ENCODE data around the gene ITGA1. TPM values are rescaled to one million over a fixed set of nuclear protein-coding genes. Genes with fewer than 3 reads are reported as not detected.

ITGA1 gene
- total and polyA plus RNA-seq, 2 of the 13 experiments (the other 11 are each of a cell fraction or from before 2014, with no cell fraction given), result 23.1 to 28.6 TPM

DNA sequence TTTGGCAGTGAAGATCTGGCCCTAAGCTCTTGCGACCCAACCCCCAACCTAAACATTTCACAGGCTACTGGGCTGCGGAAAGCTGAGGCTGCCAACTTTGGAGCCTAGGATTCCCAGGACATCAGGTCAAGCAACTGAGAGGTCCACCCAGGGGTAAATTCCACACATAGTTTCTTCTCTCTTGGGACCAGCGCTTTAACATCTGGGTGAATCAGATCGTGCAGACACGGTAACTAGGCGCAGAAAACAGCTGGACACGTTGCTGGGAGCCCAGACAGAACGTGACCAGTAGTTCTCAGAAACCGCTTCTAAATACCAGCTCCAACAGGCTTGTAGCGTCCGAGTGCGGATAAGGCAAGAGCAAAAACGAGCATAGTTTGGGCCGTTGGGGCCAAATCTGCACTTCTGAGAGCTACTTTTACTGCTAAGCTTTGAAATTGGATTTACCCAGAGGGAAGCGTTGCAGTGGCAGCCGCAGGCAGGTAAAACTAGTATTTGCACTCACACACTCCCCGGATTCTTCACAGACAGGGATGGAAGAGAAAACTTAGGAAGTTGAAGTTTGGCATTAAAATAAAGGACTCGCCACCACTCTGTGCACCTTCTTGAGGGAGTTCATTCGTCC is 11.8 kb downstream of the ITGA1 start:
- no peak overlapping the region for H2AFZ ChIP-seq (ENCODE audit: low read length)
- peak overlapping the region; percentile 88 for H3K27ac ChIP-seq (ENCODE audit: extremely low read length, insufficient read depth, low read length)
- H3K9me3 ChIP-seq (ENCODE audit: low read length), result no peaks in the 10 kb centered on the region
- peak overlapping the region; percentile 66 to 86 (median 70) for H3K4me3 ChIP-seq (replicated peaks in 1 of 3; ENCODE audit: insufficient read depth in 1 of 3, low read depth in 2 of 3, low read length in 3 of 3)
- intact Hi-C loops (cut with micrococcal nuclease; ENCODE audit: unreplicated experiment) (no loop called here), in situ Hi-C loops (cut with HindIII; ENCODE audit: extremely low pct_ligation_motif_present, low pct_unique_long_range_greater_than_20kb) (no loop called here)
- POLR2A ChIA-PET, result interaction anchor here (0.8 to 3.9 kb wide), 9 partner anchors 9 to 310 kb away, joined by 3 to 79 read pairs (median 3); partner anchors contain the start of genes ITGA1, MOCS2 and PELO
- peaks cover 37% of the 10 kb centered on the region for H4K20me1 ChIP-seq (ENCODE audit: insufficient read depth, low read length)
- peak; percentile 4 for FAIRE-seq
- H3K4me1 ChIP-seq (ENCODE audit: insufficient read depth, low read length), result peaks cover 81% of the 10 kb centered on the region
- peaks cover 0 to 9% of the 10 kb centered on the region in 2 experiments; a peak in 2 of 5 replicates for H3K36me3 ChIP-seq (replicated peaks in 1 of 2; ENCODE audit: control insufficient read depth in 1 of 2, insufficient read depth in 2 of 2, low read length in 2 of 2)
- ATAC-seq, result peak; percentile 51
- peak; percentile 72 for DNase-seq (ENCODE audit: low spot score)
- BruUV-seq (replicated peaks), result TSS peak; percentile 88
- peaks cover 95% of the 10 kb centered on the region for H3K79me2 ChIP-seq (ENCODE audit: insufficient read depth, low read length)
- peak overlapping the region; percentile 86 for H3K9ac ChIP-seq (ENCODE audit: insufficient read depth, low read depth, low read length)
- peak overlapping the region; percentile 94 for H3K4me2 ChIP-seq (ENCODE audit: low read depth, low read length)
- no peaks in the 10 kb centered on the region; a peak in 1 of 5 replicates for H3K27me3 ChIP-seq (ENCODE audit: control insufficient read depth in 1 of 2, insufficient read depth in 2 of 2, low read length in 2 of 2)
- CTCF ChIA-PET (ENCODE audit: low intra/inter-chr PET ratio, low total read pairs), result no interaction called here
- WGBS (ENCODE audit: low lambda C conversion rate), result 2% methylated on average over 17 of the region's 19 CpGs
- TF ChIP-seq, protein P1, sequence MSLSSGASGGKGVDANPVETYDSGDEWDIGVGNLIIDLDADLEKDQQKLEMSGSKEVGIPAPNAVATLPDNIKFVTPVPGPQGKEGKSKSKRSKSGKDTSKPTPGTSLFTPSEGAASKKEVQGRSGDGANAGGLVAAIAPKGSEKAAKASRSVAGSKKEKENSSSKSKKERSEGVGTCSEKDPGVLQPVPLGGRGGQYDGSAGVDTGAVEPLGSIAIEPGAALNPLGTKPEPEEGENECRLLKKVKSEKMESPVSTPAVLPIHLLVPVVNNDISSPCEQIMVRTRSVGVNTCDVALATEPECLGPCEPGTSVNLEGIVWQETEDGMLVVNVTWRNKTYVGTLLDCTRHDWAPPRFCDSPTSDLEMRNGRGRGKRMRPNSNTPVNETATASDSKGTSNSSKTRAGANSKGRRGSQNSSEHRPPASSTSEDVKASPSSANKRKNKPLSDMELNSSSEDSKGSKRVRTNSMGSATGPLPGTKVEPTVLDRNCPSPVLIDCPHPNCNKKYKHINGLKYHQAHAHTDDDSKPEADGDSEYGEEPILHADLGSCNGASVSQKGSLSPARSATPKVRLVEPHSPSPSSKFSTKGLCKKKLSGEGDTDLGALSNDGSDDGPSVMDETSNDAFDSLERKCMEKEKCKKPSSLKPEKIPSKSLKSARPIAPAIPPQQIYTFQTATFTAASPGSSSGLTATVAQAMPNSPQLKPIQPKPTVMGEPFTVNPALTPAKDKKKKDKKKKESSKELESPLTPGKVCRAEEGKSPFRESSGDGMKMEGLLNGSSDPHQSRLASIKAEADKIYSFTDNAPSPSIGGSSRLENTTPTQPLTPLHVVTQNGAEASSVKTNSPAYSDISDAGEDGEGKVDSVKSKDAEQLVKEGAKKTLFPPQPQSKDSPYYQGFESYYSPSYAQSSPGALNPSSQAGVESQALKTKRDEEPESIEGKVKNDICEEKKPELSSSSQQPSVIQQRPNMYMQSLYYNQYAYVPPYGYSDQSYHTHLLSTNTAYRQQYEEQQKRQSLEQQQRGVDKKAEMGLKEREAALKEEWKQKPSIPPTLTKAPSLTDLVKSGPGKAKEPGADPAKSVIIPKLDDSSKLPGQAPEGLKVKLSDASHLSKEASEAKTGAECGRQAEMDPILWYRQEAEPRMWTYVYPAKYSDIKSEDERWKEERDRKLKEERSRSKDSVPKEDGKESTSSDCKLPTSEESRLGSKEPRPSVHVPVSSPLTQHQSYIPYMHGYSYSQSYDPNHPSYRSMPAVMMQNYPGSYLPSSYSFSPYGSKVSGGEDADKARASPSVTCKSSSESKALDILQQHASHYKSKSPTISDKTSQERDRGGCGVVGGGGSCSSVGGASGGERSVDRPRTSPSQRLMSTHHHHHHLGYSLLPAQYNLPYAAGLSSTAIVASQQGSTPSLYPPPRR (CRISPR knock-in tag; IDR thresholded peaks at IDR 0.05; ENCODE audit: borderline replicate concordance), result peak; percentile 3; the same call in 1 of the 2 replicates
- TF ChIP-seq TEAD2 (CRISPR knock-in tag; IDR thresholded peaks at IDR 0.05) (no peak), ZNF431 (CRISPR knock-in tag; IDR thresholded peaks at IDR 0.05; ENCODE audit: borderline replicate concordance, low read depth) (0 out of 2 replicates have a peak, but pooled peaks have one; percentile 12), KLF11 (CRISPR knock-in tag; IDR thresholded peaks at IDR 0.05) (no peak), ZNF230 (CRISPR knock-in tag; IDR thresholded peaks at IDR 0.05) (peak; percentile 21; the same call in 1 of the 2 replicates), ZNF816 (CRISPR knock-in tag; IDR thresholded peaks at IDR 0.05; ENCODE audit: borderline replicate concordance) (0 out of 2 replicates have a peak, but pooled peaks have one; percentile 63), ZBTB42 (CRISPR knock-in tag; IDR thresholded peaks at IDR 0.05) (peak; percentile 45; the same call in 1 of the 2 replicates), ZNF709 (CRISPR knock-in tag; IDR thresholded peaks at IDR 0.05) (peak; percentile 50; the same call in 1 of the 2 replicates), ZNF556 (CRISPR knock-in tag; IDR thresholded peaks at IDR 0.05; ENCODE audit: borderline replicate concordance) (0 out of 2 replicates have a peak, but pooled peaks have one; percentile 22), ZBTB7A (CRISPR knock-in tag; IDR thresholded peaks at IDR 0.05) (no peak), CEBPG (CRISPR knock-in tag; IDR thresholded peaks at IDR 0.05) (no peak)
- TF ChIP-seq, protein P2, sequence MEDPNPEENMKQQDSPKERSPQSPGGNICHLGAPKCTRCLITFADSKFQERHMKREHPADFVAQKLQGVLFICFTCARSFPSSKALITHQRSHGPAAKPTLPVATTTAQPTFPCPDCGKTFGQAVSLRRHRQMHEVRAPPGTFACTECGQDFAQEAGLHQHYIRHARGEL (CRISPR knock-in tag; IDR thresholded peaks at IDR 0.05), result no peak
- TF ChIP-seq, protein P3, sequence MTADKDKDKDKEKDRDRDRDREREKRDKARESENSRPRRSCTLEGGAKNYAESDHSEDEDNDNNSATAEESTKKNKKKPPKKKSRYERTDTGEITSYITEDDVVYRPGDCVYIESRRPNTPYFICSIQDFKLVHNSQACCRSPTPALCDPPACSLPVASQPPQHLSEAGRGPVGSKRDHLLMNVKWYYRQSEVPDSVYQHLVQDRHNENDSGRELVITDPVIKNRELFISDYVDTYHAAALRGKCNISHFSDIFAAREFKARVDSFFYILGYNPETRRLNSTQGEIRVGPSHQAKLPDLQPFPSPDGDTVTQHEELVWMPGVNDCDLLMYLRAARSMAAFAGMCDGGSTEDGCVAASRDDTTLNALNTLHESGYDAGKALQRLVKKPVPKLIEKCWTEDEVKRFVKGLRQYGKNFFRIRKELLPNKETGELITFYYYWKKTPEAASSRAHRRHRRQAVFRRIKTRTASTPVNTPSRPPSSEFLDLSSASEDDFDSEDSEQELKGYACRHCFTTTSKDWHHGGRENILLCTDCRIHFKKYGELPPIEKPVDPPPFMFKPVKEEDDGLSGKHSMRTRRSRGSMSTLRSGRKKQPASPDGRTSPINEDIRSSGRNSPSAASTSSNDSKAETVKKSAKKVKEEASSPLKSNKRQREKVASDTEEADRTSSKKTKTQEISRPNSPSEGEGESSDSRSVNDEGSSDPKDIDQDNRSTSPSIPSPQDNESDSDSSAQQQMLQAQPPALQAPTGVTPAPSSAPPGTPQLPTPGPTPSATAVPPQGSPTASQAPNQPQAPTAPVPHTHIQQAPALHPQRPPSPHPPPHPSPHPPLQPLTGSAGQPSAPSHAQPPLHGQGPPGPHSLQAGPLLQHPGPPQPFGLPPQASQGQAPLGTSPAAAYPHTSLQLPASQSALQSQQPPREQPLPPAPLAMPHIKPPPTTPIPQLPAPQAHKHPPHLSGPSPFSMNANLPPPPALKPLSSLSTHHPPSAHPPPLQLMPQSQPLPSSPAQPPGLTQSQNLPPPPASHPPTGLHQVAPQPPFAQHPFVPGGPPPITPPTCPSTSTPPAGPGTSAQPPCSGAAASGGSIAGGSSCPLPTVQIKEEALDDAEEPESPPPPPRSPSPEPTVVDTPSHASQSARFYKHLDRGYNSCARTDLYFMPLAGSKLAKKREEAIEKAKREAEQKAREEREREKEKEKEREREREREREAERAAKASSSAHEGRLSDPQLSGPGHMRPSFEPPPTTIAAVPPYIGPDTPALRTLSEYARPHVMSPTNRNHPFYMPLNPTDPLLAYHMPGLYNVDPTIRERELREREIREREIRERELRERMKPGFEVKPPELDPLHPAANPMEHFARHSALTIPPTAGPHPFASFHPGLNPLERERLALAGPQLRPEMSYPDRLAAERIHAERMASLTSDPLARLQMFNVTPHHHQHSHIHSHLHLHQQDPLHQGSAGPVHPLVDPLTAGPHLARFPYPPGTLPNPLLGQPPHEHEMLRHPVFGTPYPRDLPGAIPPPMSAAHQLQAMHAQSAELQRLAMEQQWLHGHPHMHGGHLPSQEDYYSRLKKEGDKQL (CRISPR knock-in tag; IDR thresholded peaks at IDR 0.05; ENCODE audit: low read depth), result 0 out of 2 replicates have a peak, but pooled peaks have one; percentile 8

Measured in HepG2 (cell line).